GM13977 (cell line): ENCODE data around the gene SNAPC5.

Experiments
- DNase-seq: peaks from one replicate; pipeline ENCODE4 v3.0.0; 2012; ENCODE audit warnings: low spot score
- in situ Hi-C: fragments of 300-500 bp; cut with MboI; formaldehyde crosslinking; loops from one replicate; pipeline ENCODE4 v1.12.0; 2022; ENCODE audit warnings: low sequenced_read_pairs, low pct_unique_long_range_greater_than_20kb, mixed read lengths, inconsistent platforms; ENCODE audit not compliant: unreplicated experiment
- TF ChIP-seq, protein P1 (sequence below): IDR thresholded peaks from 2 replicates; pipeline ENCODE4 v1.5.1; 2012; ENCODE audit warnings: mild to moderate bottlenecking, control low read depth; ENCODE audit not compliant: insufficient read depth; ENCODE audit errors: extremely low read depth, missing control alignments

The SNAPC5 gene

DNA sequence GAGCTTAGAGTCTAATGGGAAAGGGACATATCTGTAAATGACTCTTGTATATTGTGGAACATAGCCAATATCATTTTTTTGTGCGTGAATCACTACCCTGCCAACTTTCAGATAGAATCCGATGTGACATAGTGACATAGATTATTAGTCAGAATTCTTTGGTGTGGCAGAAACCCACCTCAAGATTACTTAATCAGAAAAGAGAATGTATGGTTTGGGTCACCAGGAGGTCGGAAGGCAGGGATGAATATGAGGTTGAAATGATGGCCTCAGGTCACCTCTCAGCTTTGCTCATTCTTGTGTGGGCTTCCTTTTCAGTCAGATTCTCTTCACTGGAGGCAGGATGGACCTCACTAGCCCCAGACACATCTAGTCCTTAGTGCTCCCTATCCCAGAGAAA, 41.4 kb downstream of the SNAPC5 start:
- no peak for DNase-seq
- in situ Hi-C loops: no loop called here

DNA sequence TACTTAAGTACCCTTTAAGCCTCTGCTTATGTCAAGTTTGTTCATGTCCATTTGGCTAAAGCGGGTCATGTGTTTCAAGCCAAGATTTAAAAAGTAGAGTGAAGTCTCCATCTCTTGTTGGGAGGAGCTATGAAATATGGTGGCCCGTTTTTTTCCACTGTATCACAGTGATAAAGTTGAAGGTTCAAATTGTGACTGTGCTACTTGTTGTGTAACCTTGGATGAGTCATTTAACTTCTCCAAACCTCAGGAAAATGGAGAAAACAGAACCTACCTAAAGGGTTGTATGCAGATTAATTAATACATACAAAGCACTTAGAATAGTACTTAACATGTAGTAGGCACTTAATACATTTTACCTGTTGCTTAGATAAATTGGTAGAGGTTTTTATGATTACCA, 43.4 kb downstream of the SNAPC5 start:
- TF ChIP-seq, protein P1, sequence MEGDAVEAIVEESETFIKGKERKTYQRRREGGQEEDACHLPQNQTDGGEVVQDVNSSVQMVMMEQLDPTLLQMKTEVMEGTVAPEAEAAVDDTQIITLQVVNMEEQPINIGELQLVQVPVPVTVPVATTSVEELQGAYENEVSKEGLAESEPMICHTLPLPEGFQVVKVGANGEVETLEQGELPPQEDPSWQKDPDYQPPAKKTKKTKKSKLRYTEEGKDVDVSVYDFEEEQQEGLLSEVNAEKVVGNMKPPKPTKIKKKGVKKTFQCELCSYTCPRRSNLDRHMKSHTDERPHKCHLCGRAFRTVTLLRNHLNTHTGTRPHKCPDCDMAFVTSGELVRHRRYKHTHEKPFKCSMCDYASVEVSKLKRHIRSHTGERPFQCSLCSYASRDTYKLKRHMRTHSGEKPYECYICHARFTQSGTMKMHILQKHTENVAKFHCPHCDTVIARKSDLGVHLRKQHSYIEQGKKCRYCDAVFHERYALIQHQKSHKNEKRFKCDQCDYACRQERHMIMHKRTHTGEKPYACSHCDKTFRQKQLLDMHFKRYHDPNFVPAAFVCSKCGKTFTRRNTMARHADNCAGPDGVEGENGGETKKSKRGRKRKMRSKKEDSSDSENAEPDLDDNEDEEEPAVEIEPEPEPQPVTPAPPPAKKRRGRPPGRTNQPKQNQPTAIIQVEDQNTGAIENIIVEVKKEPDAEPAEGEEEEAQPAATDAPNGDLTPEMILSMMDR: no peak
- DNase-seq: no peak
- in situ Hi-C loops: no loop called here

More for the DNA sequence above, 41.4 kb downstream of the SNAPC5 start:
- TF ChIP-seq, protein P1: no peak

DNA sequence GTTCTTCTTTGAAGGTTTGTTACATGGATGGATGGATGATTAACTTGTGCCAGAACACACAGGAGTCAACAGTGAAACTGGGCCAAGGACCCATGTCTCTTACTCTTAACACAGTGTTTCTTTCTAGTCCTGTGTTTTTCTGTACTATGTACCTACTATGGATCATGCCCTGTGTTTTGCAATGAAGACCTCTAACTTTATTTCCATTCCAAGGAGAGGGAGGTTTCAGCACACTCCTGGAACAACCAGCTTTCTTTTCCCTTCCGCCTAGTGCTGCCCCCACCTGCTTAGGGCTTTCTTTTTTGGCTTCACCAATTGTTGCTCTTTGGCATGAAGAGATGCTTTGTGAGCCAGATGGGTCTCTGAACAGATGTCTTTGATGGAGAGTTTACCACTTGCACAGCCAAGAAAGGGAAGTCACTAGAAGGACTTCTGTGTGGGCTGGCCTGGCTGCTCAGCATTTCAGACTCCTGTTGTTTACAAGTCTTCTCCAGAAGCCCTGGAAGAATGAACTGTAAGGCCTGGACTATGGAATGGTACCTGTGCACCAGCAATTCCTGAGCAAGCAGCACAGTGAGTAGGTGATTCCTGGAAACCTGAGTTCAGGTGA, 44.5 kb downstream of the SNAPC5 start:
- in situ Hi-C loops: no loop called here
- no peak for DNase-seq
- TF ChIP-seq, protein P1: no peak

DNA sequence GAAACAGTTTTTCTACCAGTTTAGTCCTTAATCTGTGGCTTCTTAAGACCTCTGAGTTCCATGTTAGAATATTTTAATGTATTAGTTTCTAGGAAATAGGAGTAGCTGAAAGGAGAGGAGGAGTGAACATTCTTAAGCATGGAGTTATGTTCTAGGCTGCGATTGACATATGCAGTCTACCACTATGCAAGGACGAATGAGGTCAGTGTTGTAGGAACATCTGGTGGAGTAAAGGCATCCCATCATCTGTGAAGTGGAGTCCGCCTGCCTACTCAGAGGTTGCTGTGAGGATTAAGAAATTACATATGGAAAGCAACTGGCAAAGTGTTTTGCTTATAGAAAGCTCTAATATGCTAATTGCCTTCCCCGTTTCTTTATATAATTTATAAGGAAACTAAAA, 45.1 kb downstream of the SNAPC5 start:
- TF ChIP-seq, protein P1: no peak
- DNase-seq: no peak
- in situ Hi-C loops: no loop called here
